Measurements from ENCODE around the gene TLR8. TPM values are rescaled to one million over a fixed set of nuclear protein-coding genes. Genes with fewer than 3 reads are reported as not detected.

The TLR8 gene
- total RNA-seq, 4 donors from 2014 or later: 0.63 to 1.8 (median 1.4) TPM

GRCh38 chrX:12946838-12947544 is 40.6 kb downstream of the TLR8 start:
- no peak for TF ChIP-seq POLR2A (IDR thresholded peaks at IDR 0.05)
- TF ChIP-seq EP300 (IDR thresholded peaks at IDR 0.05): peak in 1 of 2 donors; percentile 33
- TF ChIP-seq CTCF (IDR thresholded peaks at IDR 0.05): peak; percentile 64 to 90 (median 69)
- no peaks in the 10 kb centered on the region for H3K27me3 ChIP-seq
- H3K4me1 ChIP-seq: peaks cover 0 to 25% (median 16%) of the 10 kb centered on the region in 4 donors
- H3K36me3 ChIP-seq: no peaks in the 10 kb centered on the region
- H3K27ac ChIP-seq: peak overlapping the region in 3 of 4 donors; percentile 37 to 63 (median 63)
- no peaks in the 10 kb centered on the region for H3K9me3 ChIP-seq
- peak; percentile 34 to 67 for DNase-seq (ENCODE audit: low spot score in 2 of 2)
- H3K4me3 ChIP-seq: no peak overlapping the region
- WGBS, 2 donors: 33 to 39% methylated on average over 5 of the region's 5 CpGs

- no peak for TF ChIP-seq POLR2A (IDR thresholded peaks at IDR 0.05)
- no peak for TF ChIP-seq EP300 (IDR thresholded peaks at IDR 0.05)
- TF ChIP-seq CTCF (IDR thresholded peaks at IDR 0.05): no peak
- peak overlapping the region in 3 of 4 donors; percentile 37 to 63 (median 63) for H3K27ac ChIP-seq
- H3K9me3 ChIP-seq: no peaks in the 10 kb centered on the region
- H3K36me3 ChIP-seq: no peaks in the 10 kb centered on the region
- peaks cover 0 to 25% (median 16%) of the 10 kb centered on the region in 4 donors for H3K4me1 ChIP-seq
- 54 to 68% methylated on average over 5 of the region's 5 CpGs for WGBS, 2 donors
- H3K27me3 ChIP-seq: no peaks in the 10 kb centered on the region
- no peak for DNase-seq (ENCODE audit: low spot score in 2 of 2)
- H3K4me3 ChIP-seq: no peak overlapping the region
These were observed 41.3 kb downstream of the TLR8 start for GRCh38 chrX:12947545-12948235.

- 94 to 100% methylated on average over 2 of the region's 2 CpGs for WGBS, 2 donors
- H3K9me3 ChIP-seq: no peaks in the 10 kb centered on the region
These were observed 42.1 kb downstream of the TLR8 start for GRCh38 chrX:12948495-12948894.

GRCh38 chrX:12949205-12949926 is 42.9 kb downstream of the TLR8 start:
- H3K36me3 ChIP-seq: no peaks in the 10 kb centered on the region
- H3K9me3 ChIP-seq: no peaks in the 10 kb centered on the region
- no peak for DNase-seq (ENCODE audit: low spot score in 2 of 2)
- H3K27ac ChIP-seq: peak overlapping the region; percentile 33 to 85 (median 80)
- 43 to 51% methylated on average over 4 to 5 of the region's 5 CpGs for WGBS, 2 donors
- no peaks in the 10 kb centered on the region for H3K27me3 ChIP-seq
- H3K4me3 ChIP-seq: peak overlapping the region in 1 of 4 donors; percentile 23
- H3K4me1 ChIP-seq: peaks cover 0 to 25% (median 16%) of the 10 kb centered on the region in 4 donors
- TF ChIP-seq EP300 (IDR thresholded peaks at IDR 0.05) (no peak), POLR2A (IDR thresholded peaks at IDR 0.05) (no peak), CTCF (IDR thresholded peaks at IDR 0.05) (no peak)

More at GRCh38 chrX:12948495-12948894, 42.1 kb downstream of the TLR8 start:
- Histone ChIP-seq H3K36me3 (no peaks in the 10 kb centered on the region), H3K4me1 (peaks cover 0 to 25% (median 16%) of the 10 kb centered on the region in 4 donors), H3K27ac (peak overlapping the region in 3 of 4 donors; percentile 12 to 85 (median 84)), H3K4me3 (no peak overlapping the region), H3K27me3 (no peaks in the 10 kb centered on the region)
- DNase-seq (ENCODE audit: low spot score in 2 of 2): no peak
- TF ChIP-seq EP300 (IDR thresholded peaks at IDR 0.05) (no peak), POLR2A (IDR thresholded peaks at IDR 0.05) (no peak), CTCF (IDR thresholded peaks at IDR 0.05) (no peak)

All from tibial nerve (tissue), 4 donors.